Parathyroid adenoma (tissue), 2 donors: ENCODE data around the gene HCK.

Experiments used
- H2AFZ ChIP-seq: fragments of 300-600 bp; sonication (generic); one replicate; pipeline ENCODE4 v1.7.0; 2017; ENCODE audit warnings: antibody characterized with exemption, mild to moderate bottlenecking
- H3K27ac ChIP-seq: fragments of 300-600 bp; sonication (generic); one replicate; pipeline ENCODE4 v1.7.0; 2017
- H3K27me3 ChIP-seq: fragments of 300-600 bp; sonication (generic); one replicate; pipeline ENCODE4 v1.7.0; 2017; ENCODE audit warnings: low read length; ENCODE audit not compliant: control insufficient read depth, insufficient read depth
- H3K36me3 ChIP-seq: fragments of 300-600 bp; sonication (generic); one replicate; pipeline ENCODE4 v1.7.0; 2017; ENCODE audit warnings: low read length; ENCODE audit not compliant: control insufficient read depth, insufficient read depth
- H3K4me1 ChIP-seq: fragments of 300-600 bp; sonication (generic); one replicate; pipeline ENCODE4 v1.7.0; 2017; ENCODE audit warnings: control low read depth
- H3K4me2 ChIP-seq: fragments of 300-600 bp; sonication (generic); one replicate; pipeline ENCODE4 v1.7.0; 2017; ENCODE audit warnings: low read length
- H3K4me3 ChIP-seq: fragments of 300-600 bp; sonication (generic); one replicate; pipeline ENCODE4 v1.7.0; 2017; ENCODE audit warnings: low read depth, low read length
- H3K79me2 ChIP-seq: fragments of 300-600 bp; sonication (generic); one replicate; pipeline ENCODE4 v1.7.0; 2017; ENCODE audit warnings: control low read depth
- H3K9ac ChIP-seq: fragments of 300-600 bp; sonication (generic); one replicate; pipeline ENCODE4 v1.7.0; 2017; ENCODE audit warnings: mild to moderate bottlenecking
- H3K9me3 ChIP-seq: fragments of 300-600 bp; sonication (generic); one replicate; pipeline ENCODE4 v1.7.0; 2017; ENCODE audit warnings: low read length; ENCODE audit not compliant: control insufficient read depth
- TF ChIP-seq, protein P1 (sequence below): fragments of 300-600 bp; sonication (generic); IDR thresholded peaks from one replicate; pipeline ENCODE4 v1.7.0; 2017; ENCODE audit warnings: antibody characterized with exemption, mild to moderate bottlenecking
- donor health status: primary hyperparathyroidism.

Gene HCK

GRCh38 chr20:32018269-32019155, 33.5 kb upstream of the HCK start:
- Histone ChIP-seq H3K4me3 (peak overlapping the region; percentile 59), H3K27me3 (no peaks in the 10 kb centered on the region), H3K27ac (peak overlapping the region; percentile 63)

DNA sequence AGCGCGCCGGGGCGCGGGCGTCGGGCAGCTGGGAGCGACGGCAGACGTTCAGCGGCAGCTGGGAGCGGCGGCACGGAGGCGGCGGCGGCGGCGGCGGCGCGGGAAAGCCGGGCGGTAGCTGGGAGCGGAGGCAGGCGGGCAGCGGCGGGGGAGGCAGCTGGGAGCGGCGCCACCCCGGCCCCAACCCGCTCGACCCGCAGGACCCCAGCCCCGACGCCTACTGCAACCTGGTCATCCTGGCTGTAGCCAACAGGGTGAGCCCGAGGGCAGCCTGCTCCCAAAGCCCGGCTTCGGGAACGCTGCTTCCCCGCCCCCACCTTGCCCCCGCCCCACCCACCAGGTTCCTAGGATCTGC, 32.9 kb upstream of the HCK start:
- Histone ChIP-seq H3K36me3 (no peaks in the 10 kb centered on the region), H3K27ac (no peak overlapping the region), H3K9me3 (no peaks in the 10 kb centered on the region), H3K79me2 (no peaks in the 10 kb centered on the region), H2AFZ (peak overlapping the region; percentile 10), H3K27me3 (no peaks in the 10 kb centered on the region), H3K4me1 (peaks cover 7% of the 10 kb centered on the region), H3K4me2 (no peak overlapping the region), H3K4me3 (no peak overlapping the region), H3K9ac (no peak overlapping the region)
- TF ChIP-seq, protein P1, sequence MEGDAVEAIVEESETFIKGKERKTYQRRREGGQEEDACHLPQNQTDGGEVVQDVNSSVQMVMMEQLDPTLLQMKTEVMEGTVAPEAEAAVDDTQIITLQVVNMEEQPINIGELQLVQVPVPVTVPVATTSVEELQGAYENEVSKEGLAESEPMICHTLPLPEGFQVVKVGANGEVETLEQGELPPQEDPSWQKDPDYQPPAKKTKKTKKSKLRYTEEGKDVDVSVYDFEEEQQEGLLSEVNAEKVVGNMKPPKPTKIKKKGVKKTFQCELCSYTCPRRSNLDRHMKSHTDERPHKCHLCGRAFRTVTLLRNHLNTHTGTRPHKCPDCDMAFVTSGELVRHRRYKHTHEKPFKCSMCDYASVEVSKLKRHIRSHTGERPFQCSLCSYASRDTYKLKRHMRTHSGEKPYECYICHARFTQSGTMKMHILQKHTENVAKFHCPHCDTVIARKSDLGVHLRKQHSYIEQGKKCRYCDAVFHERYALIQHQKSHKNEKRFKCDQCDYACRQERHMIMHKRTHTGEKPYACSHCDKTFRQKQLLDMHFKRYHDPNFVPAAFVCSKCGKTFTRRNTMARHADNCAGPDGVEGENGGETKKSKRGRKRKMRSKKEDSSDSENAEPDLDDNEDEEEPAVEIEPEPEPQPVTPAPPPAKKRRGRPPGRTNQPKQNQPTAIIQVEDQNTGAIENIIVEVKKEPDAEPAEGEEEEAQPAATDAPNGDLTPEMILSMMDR: no peak

More at GRCh38 chr20:32018269-32019155, 33.5 kb upstream of the HCK start:
- no peak overlapping the region for H3K9ac ChIP-seq
- TF ChIP-seq, protein P1: no peak
- H3K36me3 ChIP-seq: no peaks in the 10 kb centered on the region
- peak overlapping the region; percentile 78 for H2AFZ ChIP-seq
- H3K9me3 ChIP-seq: no peaks in the 10 kb centered on the region
- H3K4me2 ChIP-seq: peak overlapping the region; percentile 88
- peaks cover 7% of the 10 kb centered on the region for H3K4me1 ChIP-seq
- no peaks in the 10 kb centered on the region for H3K79me2 ChIP-seq

DNA sequence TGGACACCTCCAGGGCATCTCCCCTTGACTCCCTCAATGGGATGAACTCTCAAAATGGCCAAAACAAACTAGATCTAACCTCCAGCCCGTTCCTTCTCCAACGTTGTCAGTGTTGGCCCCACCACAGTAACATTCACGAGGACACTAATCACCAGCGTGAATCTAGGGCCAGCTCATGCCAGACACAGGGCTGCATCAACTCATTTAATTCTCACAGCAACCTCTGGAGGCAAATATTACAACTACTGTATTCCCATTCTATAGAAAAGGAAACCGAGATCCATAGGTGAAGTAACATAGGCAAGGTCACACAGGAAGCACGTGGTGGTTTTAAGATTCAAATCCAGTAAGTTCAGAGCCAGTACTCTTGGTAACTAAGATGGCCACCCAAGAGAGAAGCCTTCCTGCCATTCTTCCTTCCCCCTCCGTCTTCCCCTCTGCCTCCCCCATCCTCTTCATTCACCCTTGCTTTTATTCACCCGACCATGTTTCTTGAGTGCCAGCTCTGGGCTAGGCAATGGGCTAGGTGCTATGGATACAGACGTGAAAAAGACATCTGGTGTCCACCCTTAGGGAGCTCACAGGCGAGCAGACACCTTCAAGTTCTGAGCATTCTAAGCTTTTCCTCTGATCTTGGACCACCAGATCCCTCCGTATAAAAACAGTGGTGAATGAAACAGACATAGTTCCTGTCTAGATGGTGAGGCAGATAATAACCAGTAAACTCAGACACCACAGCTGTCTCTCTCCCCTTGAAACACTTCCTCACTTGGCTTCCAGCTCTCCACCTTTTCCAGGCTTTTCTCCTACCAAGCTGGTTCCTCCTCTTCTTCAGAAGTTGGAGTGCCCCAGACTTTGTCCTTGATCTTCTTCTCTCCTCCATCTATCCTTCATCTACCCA, 32.2 kb upstream of the HCK start:
- Histone ChIP-seq H3K27me3 (no peaks in the 10 kb centered on the region), H2AFZ (peak overlapping the region; percentile 10), H3K27ac (no peak overlapping the region), H3K4me1 (peaks cover 7% of the 10 kb centered on the region), H3K79me2 (no peaks in the 10 kb centered on the region), H3K4me2 (peak overlapping the region; percentile 51), H3K9ac (no peak overlapping the region), H3K9me3 (no peaks in the 10 kb centered on the region), H3K4me3 (no peak overlapping the region), H3K36me3 (no peaks in the 10 kb centered on the region)
- TF ChIP-seq, protein P1: no peak

DNA sequence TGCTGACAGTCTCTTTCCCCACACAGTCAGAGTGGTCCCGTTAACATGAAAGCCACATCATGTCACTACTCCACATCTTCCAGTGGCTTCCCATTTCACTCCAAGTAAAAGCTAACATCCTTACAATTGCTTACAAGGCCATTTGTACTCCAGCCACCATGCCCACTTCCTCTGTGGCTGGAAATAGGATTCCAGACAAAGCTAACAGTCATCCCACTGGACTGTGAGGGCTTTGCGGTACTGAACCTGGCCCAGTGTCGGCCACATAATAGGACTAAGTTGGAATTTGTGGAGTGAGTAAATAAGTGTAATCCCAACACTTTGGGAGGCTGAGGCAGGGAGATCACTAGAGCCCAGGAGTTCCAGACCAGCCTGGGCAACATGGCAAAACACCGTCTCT, 31.0 kb upstream of the HCK start:
- Histone ChIP-seq H3K9ac (no peak overlapping the region), H3K36me3 (no peaks in the 10 kb centered on the region), H3K27ac (no peak overlapping the region), H3K79me2 (no peaks in the 10 kb centered on the region), H3K4me1 (peaks cover 7% of the 10 kb centered on the region), H2AFZ (no peak overlapping the region), H3K27me3 (no peaks in the 10 kb centered on the region), H3K4me3 (no peak overlapping the region), H3K9me3 (no peaks in the 10 kb centered on the region), H3K4me2 (no peak overlapping the region)
- TF ChIP-seq, protein P1: no peak
